Neutrophil (primary cell): Measurements from ENCODE around the gene LRRK1.

Experiments used
- H3K27ac ChIP-seq: fragments of 200-600 bp; sonication (generic); 2 replicates; pipeline ENCODE4 v1.5.1; 2016; ENCODE audit warnings: mild to moderate bottlenecking, moderate library complexity
- H3K27me3 ChIP-seq: fragments of 200-600 bp; sonication (generic); 2 replicates; pipeline ENCODE4 v1.6.0; 2016; ENCODE audit warnings: mild to moderate bottlenecking
- H3K36me3 ChIP-seq: fragments of 200-600 bp; sonication (generic); 2 replicates; pipeline ENCODE4 v1.5.1; 2017
- H3K4me1 ChIP-seq, 2 experiments: fragments of 200-600 bp in 1 of 2; sonication (generic) in 1 of 2; 1 replicate in 1 of 2; 2 replicates in 1 of 2; pipeline versions ENCODE4 v1.5.1 to v1.6.1; 2013 to 2016; ENCODE audit warnings: low read depth in 1 of 2, low read length in 1 of 2, mild to moderate bottlenecking in 1 of 2, moderate library complexity in 1 of 2; ENCODE audit not compliant: control insufficient read depth in 1 of 2, insufficient read depth in 1 of 2
- H3K4me3 ChIP-seq, 2 experiments: fragments of 200-600 bp in 1 of 2; sonication (generic) in 1 of 2; 1 replicate in 1 of 2; 2 replicates in 1 of 2; pipeline ENCODE4 v1.5.1; 2013 to 2016; ENCODE audit warnings: low read depth in 1 of 2, low read length in 1 of 2, mild to moderate bottlenecking in 1 of 2, moderate library complexity in 1 of 2
- H3K9me3 ChIP-seq: fragments of 200-600 bp; sonication (generic); 2 replicates; pipeline ENCODE4 v1.5.1; 2016
- TF ChIP-seq, protein P1 (sequence below): fragments of 200-600 bp; sonication (generic); IDR thresholded peaks from 2 replicates; pipeline ENCODE4 v1.5.1; 2016; ENCODE audit warnings: antibody characterized with exemption

Gene LRRK1

DNA sequence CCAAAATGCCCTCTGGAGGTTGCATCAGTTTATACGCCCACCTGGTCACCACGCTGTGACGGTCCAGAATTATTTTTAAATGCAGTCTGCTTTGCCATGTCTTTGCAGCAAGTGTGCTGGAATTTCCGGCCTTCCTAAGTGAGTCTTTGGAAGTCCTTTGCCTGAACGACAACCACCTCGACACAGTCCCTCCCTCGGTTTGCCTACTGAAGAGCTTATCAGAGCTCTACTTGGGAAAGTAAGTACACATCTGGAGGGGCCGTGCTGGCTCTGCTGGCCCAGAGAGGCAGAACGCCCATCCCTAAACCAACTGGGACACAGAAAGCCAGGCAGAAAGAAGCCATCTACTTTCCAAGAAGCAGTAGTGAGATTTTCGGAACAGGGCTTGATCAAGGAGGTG, 101.8 kb downstream of the LRRK1 start:
- TF ChIP-seq, protein P1, sequence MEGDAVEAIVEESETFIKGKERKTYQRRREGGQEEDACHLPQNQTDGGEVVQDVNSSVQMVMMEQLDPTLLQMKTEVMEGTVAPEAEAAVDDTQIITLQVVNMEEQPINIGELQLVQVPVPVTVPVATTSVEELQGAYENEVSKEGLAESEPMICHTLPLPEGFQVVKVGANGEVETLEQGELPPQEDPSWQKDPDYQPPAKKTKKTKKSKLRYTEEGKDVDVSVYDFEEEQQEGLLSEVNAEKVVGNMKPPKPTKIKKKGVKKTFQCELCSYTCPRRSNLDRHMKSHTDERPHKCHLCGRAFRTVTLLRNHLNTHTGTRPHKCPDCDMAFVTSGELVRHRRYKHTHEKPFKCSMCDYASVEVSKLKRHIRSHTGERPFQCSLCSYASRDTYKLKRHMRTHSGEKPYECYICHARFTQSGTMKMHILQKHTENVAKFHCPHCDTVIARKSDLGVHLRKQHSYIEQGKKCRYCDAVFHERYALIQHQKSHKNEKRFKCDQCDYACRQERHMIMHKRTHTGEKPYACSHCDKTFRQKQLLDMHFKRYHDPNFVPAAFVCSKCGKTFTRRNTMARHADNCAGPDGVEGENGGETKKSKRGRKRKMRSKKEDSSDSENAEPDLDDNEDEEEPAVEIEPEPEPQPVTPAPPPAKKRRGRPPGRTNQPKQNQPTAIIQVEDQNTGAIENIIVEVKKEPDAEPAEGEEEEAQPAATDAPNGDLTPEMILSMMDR: no peak
- H3K4me1 ChIP-seq: peaks cover 19 to 32% of the 10 kb centered on the region in 2 experiments
- H3K27ac ChIP-seq: no peak overlapping the region
- no peaks in the 10 kb centered on the region for H3K27me3 ChIP-seq
- no peak overlapping the region for H3K4me3 ChIP-seq
- H3K36me3 ChIP-seq: peaks cover 82% of the 10 kb centered on the region
- H3K9me3 ChIP-seq: no peaks in the 10 kb centered on the region

DNA sequence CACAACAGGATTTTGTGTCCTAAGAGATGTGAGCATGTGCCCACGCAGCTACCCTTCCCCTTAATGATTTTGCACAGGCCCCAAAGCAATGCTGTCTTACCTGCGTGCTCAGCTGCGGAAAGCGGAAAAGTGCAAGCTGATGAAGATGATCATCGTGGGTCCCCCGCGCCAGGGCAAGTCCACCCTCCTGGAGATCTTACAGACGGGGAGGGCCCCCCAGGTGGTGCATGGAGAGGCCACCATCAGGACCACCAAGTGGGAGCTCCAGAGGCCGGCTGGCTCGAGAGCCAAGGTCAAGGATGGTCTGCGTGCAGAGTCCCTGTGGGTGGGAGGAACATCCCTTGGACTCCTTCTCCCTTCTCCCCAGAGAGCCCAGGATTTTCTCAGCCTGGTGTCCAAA, 103.1 kb downstream of the LRRK1 start:
- no peaks in the 10 kb centered on the region for H3K9me3 ChIP-seq
- no peak overlapping the region for H3K4me3 ChIP-seq
- no peak overlapping the region for H3K27ac ChIP-seq
- peaks cover 82% of the 10 kb centered on the region for H3K36me3 ChIP-seq
- H3K4me1 ChIP-seq: peaks cover 19 to 32% of the 10 kb centered on the region in 2 experiments
- H3K27me3 ChIP-seq: no peaks in the 10 kb centered on the region
- TF ChIP-seq, protein P1: no peak

DNA sequence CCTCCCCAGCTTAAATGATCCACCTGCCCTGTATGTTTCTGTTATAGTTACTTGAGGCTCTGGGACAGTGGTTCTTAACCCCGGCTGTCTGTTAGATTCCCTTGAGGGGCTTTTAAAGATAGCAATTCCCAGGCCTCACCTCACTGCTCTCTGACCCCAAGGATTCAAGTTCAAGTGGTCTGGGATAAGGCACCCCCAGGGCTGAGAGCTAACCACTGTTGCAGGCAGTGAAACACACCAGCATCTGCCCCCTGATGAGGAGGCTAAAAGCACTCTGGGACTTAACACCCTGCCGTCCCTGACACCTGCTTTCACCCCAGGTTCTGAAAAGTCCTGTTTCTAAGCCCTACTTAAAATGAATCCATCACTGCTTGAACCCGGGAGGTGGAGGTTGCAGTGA, 103.7 kb downstream of the LRRK1 start:
- peaks cover 84% of the 10 kb centered on the region for H3K36me3 ChIP-seq
- TF ChIP-seq, protein P1: no peak
- no peak overlapping the region for H3K4me3 ChIP-seq
- H3K4me1 ChIP-seq: peaks cover 14 to 28% of the 10 kb centered on the region in 2 experiments
- no peaks in the 10 kb centered on the region for H3K27me3 ChIP-seq
- H3K9me3 ChIP-seq: no peaks in the 10 kb centered on the region
- H3K27ac ChIP-seq: no peak overlapping the region

DNA sequence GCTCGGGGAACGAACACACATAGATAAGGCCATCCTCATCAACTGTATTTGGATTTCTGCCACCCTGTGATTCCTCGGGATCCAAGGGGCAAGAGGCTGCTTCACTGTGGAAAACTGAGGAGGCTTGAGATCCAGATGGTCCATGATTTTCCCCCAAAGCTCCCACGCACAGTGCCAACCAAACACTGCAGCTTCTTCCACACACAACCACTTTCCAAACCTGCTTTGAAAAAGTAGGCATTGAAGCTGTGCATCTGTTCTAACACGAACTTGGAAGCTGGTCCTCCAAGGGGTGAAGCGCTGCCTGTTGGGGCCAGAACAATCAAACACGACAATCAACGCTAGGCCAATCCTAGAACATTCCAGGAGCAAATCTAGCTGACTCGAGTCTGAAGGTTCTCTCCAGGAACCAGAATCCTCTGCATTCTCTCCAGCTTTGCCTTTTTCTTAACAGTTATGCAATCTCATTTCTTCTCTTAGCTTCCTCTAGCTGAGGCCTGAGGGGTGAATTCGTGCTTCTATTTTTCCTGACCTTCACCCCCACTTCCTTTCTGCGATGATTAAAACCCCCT, 104.4 kb downstream of the LRRK1 start:
- no peak overlapping the region for H3K4me3 ChIP-seq
- peak overlapping the region; percentile 34 for H3K27ac ChIP-seq
- peaks cover 7 to 20% of the 10 kb centered on the region in 2 experiments for H3K4me1 ChIP-seq
- TF ChIP-seq, protein P1: no peak
- H3K27me3 ChIP-seq: no peaks in the 10 kb centered on the region
- H3K9me3 ChIP-seq: no peaks in the 10 kb centered on the region
- H3K36me3 ChIP-seq: peaks cover 89% of the 10 kb centered on the region

DNA sequence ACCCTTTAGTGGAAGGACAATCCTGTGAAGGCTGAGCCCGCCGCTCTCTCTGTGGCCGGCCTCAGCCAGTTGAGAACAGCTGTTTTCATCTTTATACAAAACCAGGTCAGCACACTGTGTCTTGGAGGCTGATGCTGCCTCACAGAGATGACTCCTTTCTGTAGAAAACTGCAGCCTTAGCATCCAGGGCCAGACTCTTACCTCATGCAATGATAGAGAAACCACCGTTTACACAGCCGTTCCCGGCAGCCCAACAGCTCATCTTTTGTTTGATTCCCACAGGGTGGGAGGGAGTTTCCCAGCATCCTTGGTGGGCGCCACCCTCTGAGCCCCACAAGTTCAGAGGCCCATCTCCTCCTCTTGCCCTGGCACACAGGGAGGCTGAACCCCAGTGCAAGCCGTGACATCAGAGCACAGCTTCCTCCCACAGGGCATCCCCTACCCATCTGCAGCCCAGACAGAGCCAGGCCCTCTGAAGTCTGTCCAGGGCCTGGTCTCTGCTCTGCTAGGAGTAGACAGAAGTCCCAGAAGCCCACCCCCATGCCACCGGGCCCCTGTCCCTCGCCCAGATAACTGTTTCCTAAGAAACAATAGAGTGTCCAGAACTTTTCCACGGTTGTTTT, 105.0 kb downstream of the LRRK1 start:
- Histone ChIP-seq H3K9me3 (no peaks in the 10 kb centered on the region), H3K4me3 (no peak overlapping the region), H3K4me1 (peaks cover 6 to 20% of the 10 kb centered on the region in 2 experiments), H3K36me3 (peaks cover 89% of the 10 kb centered on the region), H3K27ac (peak overlapping the region; percentile 34), H3K27me3 (no peaks in the 10 kb centered on the region)
- TF ChIP-seq, protein P1: no peak
